K562 (cell line): Measurements from ENCODE around the gene VPS16. TPM values are rescaled to one million over a fixed set of nuclear protein-coding genes. Genes with fewer than 3 reads are reported as not detected.

Source experiments
- ATAC-seq: fragments of 200-7000 bp; cut with Tn5 transposase; 3 replicates; pipeline ENCODE4 v1.9.1; 2020; ENCODE audit warnings: moderate library complexity
- BruUV-seq: library from RNA; stranded (reverse); fragments of 400-500 nt; replicated peaks from 2 replicates; lab custom pipeline; 2021; lab: Mats Ljungman, UMichigan
- CTCF ChIA-PET: fragments of 300-600 bp; formaldehyde crosslinking; extraction: SDS; loops from one replicate; lab custom pipeline; 2021; ENCODE audit warnings: low intra/inter-chr PET ratio; lab: Yijun Ruan, JAX
- POLR2A ChIA-PET: fragments of 300-600, 350-650 bp; sonication (Branson Sonifier 250); formaldehyde crosslinking; extraction: SDS; loops from one replicate; lab custom pipeline; 2021; ENCODE audit warnings: antibody characterized with exemption, inconsistent platforms; lab: Yijun Ruan, JAX
- DNase-seq, 4 experiments: peaks; one replicate each; pipeline versions ENCODE4 v3.0.0 to v3.0.0-alpha.2; 2011 to 2018; ENCODE audit warnings: low spot score in 3 of 4, mixed read lengths in 3 of 4; ENCODE audit errors: extremely low read depth in 1 of 4
- FAIRE-seq: peaks from 2 replicates; lab custom pipeline; 2011; peaks lifted over from hg19 to GRCh38; lab: Jason Lieb, UNC
- H2AFZ ChIP-seq: 2 replicates; pipeline ENCODE4 v1.6.0; 2011; ENCODE audit warnings: low read depth, low read length, control low read depth, inconsistent platforms
- H3K27ac ChIP-seq: fragments of 200-600 bp; 3 replicates; pipeline ENCODE4 v1.8.0; 2011; ENCODE audit warnings: low read depth, mild to moderate bottlenecking, control low read depth, inconsistent platforms, low read length, moderate library complexity, mixed read lengths; ENCODE audit errors: extremely low read depth
- H3K27me3 ChIP-seq, 2 experiments: fragments of 300-600 bp in 1 of 2; 2 replicates in 1 of 2; 3 replicates in 1 of 2; pipeline versions ENCODE4 v1.6.0 to v1.8.0; 2011; ENCODE audit warnings: inconsistent platforms in 2 of 2, low read length in 2 of 2, mild to moderate bottlenecking in 1 of 2, mixed read lengths in 1 of 2, moderate library complexity in 1 of 2; ENCODE audit not compliant: control insufficient read depth in 2 of 2, insufficient read depth in 2 of 2
- H3K36me3 ChIP-seq: fragments of 300-600 bp; 3 replicates; pipeline ENCODE4 v1.8.0; 2011; ENCODE audit warnings: mild to moderate bottlenecking, low read length, inconsistent platforms; ENCODE audit not compliant: control insufficient read depth, insufficient read depth
- H3K4me1 ChIP-seq, 2 experiments: fragments of 200-600 bp in 1 of 2; replicated peaks in 1 of 2; 2 replicates in 1 of 2; 3 replicates in 1 of 2; pipeline versions ENCODE4 v1.5.1 to v1.8.0; 2011; ENCODE audit warnings: inconsistent platforms in 2 of 2, low read length in 2 of 2, mild to moderate bottlenecking in 1 of 2, mixed read lengths in 1 of 2, moderate library complexity in 1 of 2; ENCODE audit not compliant: control insufficient read depth in 2 of 2, insufficient read depth in 2 of 2
- H3K4me2 ChIP-seq: 2 replicates; pipeline ENCODE4 v1.6.1; 2011; ENCODE audit warnings: low read length, control low read depth, inconsistent platforms, mixed read lengths; ENCODE audit not compliant: insufficient read depth
- H3K4me3 ChIP-seq: fragments of 200-600 bp; sonication (generic), shearing (Covaris generic); 2 replicates; pipeline ENCODE4 v1.5.1; 2016; ENCODE audit warnings: control low read depth, inconsistent platforms
- H3K79me2 ChIP-seq: fragments of 200-600 bp; 3 replicates; pipeline ENCODE4 v1.8.0; 2011; ENCODE audit warnings: low read length, inconsistent platforms; ENCODE audit not compliant: control insufficient read depth, insufficient read depth
- H3K9ac ChIP-seq, 2 experiments: 2 replicates each; pipeline versions ENCODE4 v1.6.0 to v1.6.1; 2011; ENCODE audit warnings: low read depth in 2 of 2, low read length in 2 of 2, control low read depth in 1 of 2, inconsistent platforms in 1 of 2, mild to moderate bottlenecking in 1 of 2, mixed read lengths in 1 of 2; ENCODE audit not compliant: insufficient read depth in 1 of 2
- H3K9me1 ChIP-seq: one replicate; pipeline ENCODE4 v1.6.0; 2011; ENCODE audit warnings: inconsistent platforms, mild to moderate bottlenecking, low read length, moderate library complexity; ENCODE audit not compliant: control insufficient read depth, insufficient read depth
- H3K9me3 ChIP-seq: replicated peaks from 2 replicates; pipeline ENCODE4 v1.5.1; 2011; ENCODE audit warnings: low read depth, low read length, inconsistent platforms; ENCODE audit not compliant: control insufficient read depth, insufficient read depth
- H4K20me1 ChIP-seq: replicated peaks from 2 replicates; pipeline ENCODE4 v1.6.1; 2011; ENCODE audit warnings: low read length, inconsistent platforms, mixed read lengths; ENCODE audit not compliant: control insufficient read depth, insufficient read depth
- CTBP1 ChIP-seq: fragments of 450-650 bp; IDR thresholded peaks from 2 replicates; pipeline ENCODE4 v1.6.1; 2016; ENCODE audit warnings: borderline replicate concordance
- CTCF ChIP-seq, 3 experiments: IDR thresholded peaks in 2 of 3; conservative IDR thresholded peaks in 1 of 3; 2 replicates each; pipeline ENCODE4 v1.5.1; 2011 to 2012; ENCODE audit warnings: low read length in 3 of 3, mild to moderate bottlenecking in 3 of 3, control low read depth in 2 of 3, improper control_type of control experiment in 1 of 3, inconsistent platforms in 1 of 3, low read depth in 1 of 3, mixed read lengths in 1 of 3, moderate library complexity in 1 of 3; ENCODE audit not compliant: insufficient read depth in 2 of 3
- MCM7 ChIP-seq, 2 experiments: fragments of 450-650 bp; IDR thresholded peaks; 2 replicates each; pipeline ENCODE4 v1.6.1; 2016 to 2018
- PHF20 ChIP-seq: fragments of 450-650 bp; IDR thresholded peaks from 2 replicates; pipeline ENCODE4 v1.6.1; 2018; ENCODE audit not compliant: partially characterized antibody
- POLR2G ChIP-seq: fragments of 200-400 bp; formaldehyde crosslinking; IDR thresholded peaks from 2 replicates; pipeline ENCODE4 v1.6.1; 2017; ENCODE audit warnings: low read depth, mild to moderate bottlenecking, antibody characterized with exemption, low read length, moderate library complexity
- TAF9B ChIP-seq: fragments of 450-650 bp; IDR thresholded peaks from 2 replicates; pipeline ENCODE4 v1.6.1; 2018; ENCODE audit warnings: mild to moderate bottlenecking; ENCODE audit not compliant: partially characterized antibody
- THRA ChIP-seq: fragments of 450-650 bp; IDR thresholded peaks from 2 replicates; pipeline ENCODE4 v1.6.1; 2017; ENCODE audit warnings: mild to moderate bottlenecking, moderate library complexity
- TOE1 ChIP-seq, 2 experiments: fragments of 450-650 bp in 1 of 2; sonication (generic) in 1 of 2; formaldehyde crosslinking in 1 of 2; IDR thresholded peaks; 2 replicates each; pipeline versions ENCODE4 v1.7.1 to v1.8.0; 2016 to 2022; ENCODE audit warnings: borderline replicate concordance in 2 of 2, mild to moderate bottlenecking in 2 of 2, antibody characterized with exemption in 1 of 2, inconsistent platforms in 1 of 2, low read depth in 1 of 2, missing genetic modification reagents in 1 of 2, moderate library complexity in 1 of 2
- ZHX1 ChIP-seq: fragments of 150-350 bp; conservative IDR thresholded peaks from 2 replicates; pipeline ENCODE4 v1.6.1; 2014; ENCODE audit warnings: low read length
- ZNF76 ChIP-seq: fragments of 250-450 bp; sonication (Bioruptor Pico); IDR thresholded peaks from 2 replicates; pipeline ENCODE4 v1.4.0; 2020; ENCODE audit warnings: mild to moderate bottlenecking, moderate library complexity, borderline replicate concordance
- ZNF77 ChIP-seq: fragments of 250-450 bp; sonication (Bioruptor Pico); IDR thresholded peaks from 2 replicates; pipeline ENCODE4 v1.5.0; 2020
- WGBS: fragments of 100-300 bp; shearing (Covaris generic); methylation state at CpG from one replicate; pipeline ENCODE4 v1.1.6; 2016; ENCODE audit warnings: low coverage, mixed read lengths; ENCODE audit not compliant: insufficient coverage; ENCODE audit errors: missing lambda C conversion rate; 5-methylcytosine and 5-hydroxymethylcytosine counted together
- in situ Hi-C: fragments of 300-500 bp; cut with MboI; formaldehyde crosslinking; loops from 4 replicates; pipeline ENCODE4 v1.15.0; 2018; ENCODE audit warnings: inconsistent platforms, mixed read lengths
- intact Hi-C: fragments of 100-400 bp; cut with micrococcal nuclease; formaldehyde crosslinking; loops from 2 replicates; pipeline ENCODE4 v1.14.2; 2022
- polyA plus RNA-seq, 8 experiments: library from polyadenylated mRNA; depleted of rRNA in 4 of 8; stranded (reverse) in 5 of 8; unstranded in 3 of 8; fragments of >200 nt; fragmentation: Nextera tagmentation in 2 of 8; fragmentation: Illumina TruSeq in 1 of 8; extraction: Ambion mirVana in 2 of 8; extraction: Trizol in 1 of 8; gene quantifications; 2 replicates each; pipeline versions ENCODE4 v1.2.1 to v1.2.3, GENCODE V29; 2011 to 2014; ENCODE audit warnings: inconsistent platforms in 1 of 8, missing spikeins in 1 of 8
- total RNA-seq, 7 experiments: library from RNA; depleted of rRNA in 6 of 7; stranded (reverse); fragments of >200 nt in 6 of 7; fragmentation: Illumina TruSeq in 2 of 7; extraction: Trizol in 2 of 7; gene quantifications; 2 replicates each; pipeline versions ENCODE4 v1.2.1 to v1.2.3, GENCODE V29; 2011 to 2021; ENCODE audit warnings: low replicate concordance in 1 of 7

VPS16 gene
- total and polyA plus RNA-seq, 9 of the 15 experiments (the other 6 are each of a cell fraction or from before 2014, with no cell fraction given): 6.8 to 24.7 (median 14.0) TPM

GRCh38 chr20:2834401-2835110 is 6.0 kb upstream of the VPS16 start:
- no peak overlapping the region for H2AFZ ChIP-seq
- no peak for ATAC-seq
- no peaks in the 10 kb centered on the region for H3K36me3 ChIP-seq
- ChIA-PET POLR2A (interaction anchor here (0.7 kb wide), 1 partner anchor 93 kb away, joined by 3 read pairs; no protein-coding TSS in a partner anchor), CTCF (no interaction called here)
- no peaks in the 10 kb centered on the region for H3K79me2 ChIP-seq
- no peaks in the 10 kb centered on the region for H3K27me3 ChIP-seq
- BruUV-seq: no TSS peak
- WGBS: 67% methylated on average over 13 of the region's 14 CpGs
- intact Hi-C loops (no loop called here), in situ Hi-C loops (no loop called here)
- no peaks in the 10 kb centered on the region for H3K9me1 ChIP-seq
- H3K4me1 ChIP-seq: peaks cover 0 to 7% of the 10 kb centered on the region in 2 experiments; a peak in 3 of 5 replicates
- no peaks in the 10 kb centered on the region for H3K9me3 ChIP-seq
- H3K9ac ChIP-seq: no peak overlapping the region
- FAIRE-seq: no peak
- no peaks in the 10 kb centered on the region for H4K20me1 ChIP-seq
- no peak overlapping the region for H3K4me3 ChIP-seq
- no peak for TF ChIP-seq ZNF76
- no peak for TF ChIP-seq TAF9B
- TF ChIP-seq ZHX1: no peak
- no peak for TF ChIP-seq TOE1 (IDR thresholded peaks at IDR 0.05; ENCODE audit: borderline replicate concordance)
- TF ChIP-seq TOE1 (CRISPR knock-in tag; IDR thresholded peaks at IDR 0.05; ENCODE audit: borderline replicate concordance, low read depth): no peak
- TF ChIP-seq THRA: no peak
- TF ChIP-seq MCM7 (IDR thresholded peaks at IDR 0.05): no peak
- no peak for TF ChIP-seq CTBP1
- no peak for TF ChIP-seq ZNF77
- no peak for TF ChIP-seq POLR2G
- TF ChIP-seq PHF20: no peak
- no peak for TF ChIP-seq CTCF (IDR thresholded peaks at IDR 0.05 in 2 of 3, conservative IDR thresholded peaks at IDR 0.05 in 1 of 3; ENCODE audit: insufficient read depth in 2 of 3, low read depth in 1 of 3, low read length in 3 of 3)
- no peak overlapping the region for H3K4me2 ChIP-seq
- H3K27ac ChIP-seq: no peak overlapping the region
- no peak for DNase-seq
